ENCODE results near the gene MYO18B.

DNA sequence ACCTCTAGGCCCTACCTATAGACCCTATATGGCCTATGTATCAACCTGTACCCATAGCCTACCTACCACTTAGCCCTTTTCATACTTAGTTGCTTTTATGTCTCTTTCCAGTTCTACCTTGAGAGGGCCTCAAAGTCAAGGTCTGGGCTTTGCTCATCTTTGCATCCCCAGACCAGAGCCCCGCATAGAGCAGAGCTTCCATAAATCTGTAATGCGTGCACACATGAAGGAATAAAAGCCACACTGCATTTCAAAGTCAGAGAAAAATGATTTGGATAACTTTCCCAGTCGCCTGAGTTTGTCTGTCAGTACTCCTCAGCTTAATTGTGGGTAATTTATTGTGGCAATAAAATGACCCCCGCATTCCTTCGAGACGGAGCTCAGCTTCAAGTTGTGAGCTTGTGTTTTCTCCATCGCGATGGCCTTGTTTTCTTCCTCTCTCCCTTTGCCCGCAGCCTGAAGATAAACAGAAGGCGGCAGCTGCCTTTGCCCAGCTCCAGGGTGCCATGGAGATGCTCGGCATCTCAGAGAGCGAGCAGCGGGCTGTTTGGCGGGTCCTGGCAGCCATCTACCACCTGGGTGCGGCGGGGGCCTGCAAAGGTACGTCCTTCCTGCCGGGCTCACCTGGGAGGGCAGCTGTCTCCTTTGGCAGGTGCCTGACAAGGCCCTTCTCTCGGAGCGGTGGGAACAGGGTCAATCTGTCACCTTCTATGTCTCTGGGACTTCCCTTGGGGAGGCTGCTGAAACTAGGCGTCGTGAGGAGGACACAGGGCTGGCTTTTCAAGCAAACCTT is 55.7 kb downstream of the MYO18B start:
- TF ChIP-seq, protein P1, sequence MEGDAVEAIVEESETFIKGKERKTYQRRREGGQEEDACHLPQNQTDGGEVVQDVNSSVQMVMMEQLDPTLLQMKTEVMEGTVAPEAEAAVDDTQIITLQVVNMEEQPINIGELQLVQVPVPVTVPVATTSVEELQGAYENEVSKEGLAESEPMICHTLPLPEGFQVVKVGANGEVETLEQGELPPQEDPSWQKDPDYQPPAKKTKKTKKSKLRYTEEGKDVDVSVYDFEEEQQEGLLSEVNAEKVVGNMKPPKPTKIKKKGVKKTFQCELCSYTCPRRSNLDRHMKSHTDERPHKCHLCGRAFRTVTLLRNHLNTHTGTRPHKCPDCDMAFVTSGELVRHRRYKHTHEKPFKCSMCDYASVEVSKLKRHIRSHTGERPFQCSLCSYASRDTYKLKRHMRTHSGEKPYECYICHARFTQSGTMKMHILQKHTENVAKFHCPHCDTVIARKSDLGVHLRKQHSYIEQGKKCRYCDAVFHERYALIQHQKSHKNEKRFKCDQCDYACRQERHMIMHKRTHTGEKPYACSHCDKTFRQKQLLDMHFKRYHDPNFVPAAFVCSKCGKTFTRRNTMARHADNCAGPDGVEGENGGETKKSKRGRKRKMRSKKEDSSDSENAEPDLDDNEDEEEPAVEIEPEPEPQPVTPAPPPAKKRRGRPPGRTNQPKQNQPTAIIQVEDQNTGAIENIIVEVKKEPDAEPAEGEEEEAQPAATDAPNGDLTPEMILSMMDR (conservative IDR thresholded peaks at IDR 0.05 in 1 of 2, IDR thresholded peaks at IDR 0.05 in 1 of 2; ENCODE audit: extremely low read depth in 1 of 2, insufficient read depth in 1 of 2, low read depth in 1 of 2, low read length in 2 of 2), result no peak
- no peak for TF ChIP-seq EZH2 (IDR thresholded peaks at IDR 0.05; ENCODE audit: borderline replicate concordance, low read length)

Measured in mammary epithelial cell (primary cell).